GM19468 (cell line): Measurements from ENCODE around the gene RBM47.
"Not testable (repeated sequence)": the region's sequence is repeated elsewhere in the genome, so short reads cannot be mapped to it uniquely, and the experiment has no call there.

Source experiments
- ATAC-seq: cut with Tn5 transposase; IDR thresholded peaks from one replicate; pipeline ENCODE4 v1.9.1; 2021; ENCODE audit warnings: mild to moderate bottlenecking, moderate library complexity, moderate number of reproducible peaks; ENCODE audit not compliant: unreplicated experiment; ENCODE audit errors: extremely low read depth

RBM47 gene

DNA sequence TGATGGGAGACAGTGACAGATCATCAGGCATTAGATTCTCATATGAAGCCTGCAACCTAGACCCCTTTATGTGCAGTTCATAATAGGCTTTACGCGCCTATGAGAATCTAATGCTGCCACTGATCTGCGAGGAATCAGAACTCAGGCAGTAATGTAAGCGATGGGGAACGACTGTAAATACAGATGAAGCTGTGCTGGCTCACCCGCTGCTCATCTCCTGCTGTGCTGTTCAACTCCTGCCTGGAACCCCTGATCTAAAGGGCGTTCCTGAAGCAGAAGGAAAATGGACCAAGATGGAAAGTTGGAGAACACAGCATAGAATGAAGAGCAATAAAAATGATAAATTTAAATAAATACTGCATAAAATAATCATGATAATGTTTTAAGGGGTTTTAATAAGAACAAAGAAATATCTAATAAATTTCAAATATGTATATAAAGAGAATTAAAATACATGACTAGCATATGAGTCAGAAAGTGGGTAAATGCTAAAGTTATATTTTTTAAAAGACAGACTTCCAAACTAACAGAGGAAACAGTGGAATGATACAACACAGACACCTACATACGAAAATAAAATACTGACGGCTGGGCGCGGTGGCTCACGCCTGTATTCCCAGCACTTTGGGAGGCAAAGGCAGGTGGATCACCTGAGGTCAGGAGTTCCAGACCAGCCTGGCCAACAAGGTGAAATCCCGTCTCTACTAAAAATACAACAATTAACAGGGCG lies 59.2 kb downstream of the RBM47 start:
- ATAC-seq: no peak

DNA sequence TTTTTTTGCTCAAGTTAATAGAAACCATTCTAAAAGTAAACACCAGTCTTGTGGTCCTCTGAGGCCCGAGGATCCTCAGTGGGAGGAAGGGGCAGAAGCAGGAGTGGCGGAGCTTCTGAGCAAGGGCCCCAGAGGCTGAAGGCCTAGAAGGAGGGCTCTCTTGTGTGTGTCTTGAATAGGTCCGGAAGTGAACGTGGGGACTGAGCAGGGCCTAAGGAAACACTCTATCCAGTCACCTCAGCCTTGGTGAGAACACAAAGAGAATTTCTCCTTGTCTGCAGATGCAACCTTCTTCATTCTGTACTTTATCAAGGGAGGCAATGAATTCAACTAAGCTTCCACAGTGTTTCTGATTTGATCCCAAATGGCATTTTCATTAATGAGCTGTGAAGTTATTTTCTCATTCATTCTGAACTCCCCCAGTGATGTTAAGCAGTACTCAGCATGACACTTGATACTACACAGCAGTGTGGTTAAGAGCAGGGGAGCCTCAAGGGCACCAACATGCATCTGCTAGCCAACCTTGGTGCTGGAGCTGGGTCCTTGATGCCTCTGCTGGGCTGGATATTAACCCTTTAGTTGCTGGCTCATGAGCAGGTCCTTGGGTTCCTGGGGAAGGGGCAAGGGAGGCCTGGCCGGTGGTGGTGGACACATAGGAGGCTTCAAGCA lies 64.7 kb downstream of the RBM47 start:
- no peak for ATAC-seq

DNA sequence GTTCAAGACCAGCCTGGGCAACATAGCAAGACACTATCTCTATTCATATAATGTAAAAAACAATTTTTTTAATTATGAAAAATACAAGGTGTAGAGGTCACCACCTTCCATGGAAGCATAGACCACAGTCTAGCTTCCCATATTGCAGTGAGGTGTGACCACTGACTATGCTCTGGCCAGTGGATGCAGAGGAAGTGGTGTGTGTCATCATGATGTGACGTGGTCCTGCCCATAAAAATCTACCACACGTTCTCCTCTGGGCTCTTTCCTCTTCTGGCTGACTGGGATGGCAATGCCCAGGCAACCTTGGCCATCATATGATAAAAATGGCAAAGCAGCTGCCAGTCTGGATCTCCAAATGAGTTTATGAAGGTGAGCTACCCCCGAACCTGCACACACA lies 65.7 kb downstream of the RBM47 start:
- no peak for ATAC-seq

DNA sequence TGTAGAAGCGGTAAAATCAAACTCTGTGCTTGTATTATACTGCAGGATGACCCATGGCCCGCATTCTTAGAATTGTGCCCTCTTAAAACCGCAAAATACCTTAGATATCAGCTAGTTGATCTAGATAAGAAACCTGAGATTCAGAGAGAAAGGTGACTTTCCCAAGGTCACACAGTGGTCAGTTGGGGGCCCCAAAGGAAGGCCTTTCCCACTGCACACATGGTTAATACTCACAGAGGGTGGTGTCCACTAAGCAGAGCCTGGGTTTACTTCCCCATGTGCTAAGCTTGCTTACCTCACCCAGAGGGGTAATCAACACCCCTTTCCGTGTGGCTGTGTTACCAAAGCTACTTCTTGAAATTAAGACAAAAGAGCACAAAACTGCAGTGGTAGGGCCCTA lies 66.3 kb downstream of the RBM47 start:
- ATAC-seq: no peak

DNA sequence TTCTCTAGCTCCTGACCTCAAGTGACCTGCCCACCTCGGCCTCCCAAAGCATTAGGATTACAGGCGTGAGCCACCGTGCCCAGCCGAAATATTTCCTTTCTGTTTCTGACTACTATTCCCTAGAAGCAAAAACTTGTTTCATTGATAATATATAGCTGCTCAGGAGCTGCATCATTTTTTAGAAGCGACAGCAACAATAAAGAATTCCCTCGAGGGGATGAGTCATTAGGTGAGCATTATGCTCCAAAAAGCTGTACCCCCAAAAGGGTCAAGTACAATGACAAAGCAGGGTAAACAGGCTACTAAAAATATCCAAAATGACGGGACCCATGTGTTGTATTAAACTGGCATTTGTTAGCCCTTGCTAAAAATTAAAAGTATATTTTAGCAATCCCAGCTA lies 67.0 kb downstream of the RBM47 start:
- no peak for ATAC-seq

DNA sequence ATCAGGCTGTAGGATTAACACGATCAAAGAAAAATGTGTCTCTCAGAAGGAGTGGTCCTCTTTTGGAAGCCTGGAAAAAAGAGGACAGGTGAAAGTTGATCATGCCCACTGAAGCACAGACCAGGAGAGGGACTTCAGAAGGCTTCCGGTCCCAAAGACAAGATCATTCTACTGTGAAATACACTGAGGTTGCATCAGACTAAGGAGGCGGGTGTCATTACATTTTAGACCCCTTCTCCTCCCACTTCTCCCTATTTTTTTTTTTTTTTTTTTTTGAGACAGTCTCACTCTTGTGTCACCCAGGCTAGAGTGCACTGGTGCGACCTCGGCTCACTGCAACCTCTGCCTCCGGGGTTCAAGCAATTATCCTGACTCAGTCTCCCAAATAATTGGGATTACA lies 67.5 kb downstream of the RBM47 start:
- ATAC-seq: no peak

DNA sequence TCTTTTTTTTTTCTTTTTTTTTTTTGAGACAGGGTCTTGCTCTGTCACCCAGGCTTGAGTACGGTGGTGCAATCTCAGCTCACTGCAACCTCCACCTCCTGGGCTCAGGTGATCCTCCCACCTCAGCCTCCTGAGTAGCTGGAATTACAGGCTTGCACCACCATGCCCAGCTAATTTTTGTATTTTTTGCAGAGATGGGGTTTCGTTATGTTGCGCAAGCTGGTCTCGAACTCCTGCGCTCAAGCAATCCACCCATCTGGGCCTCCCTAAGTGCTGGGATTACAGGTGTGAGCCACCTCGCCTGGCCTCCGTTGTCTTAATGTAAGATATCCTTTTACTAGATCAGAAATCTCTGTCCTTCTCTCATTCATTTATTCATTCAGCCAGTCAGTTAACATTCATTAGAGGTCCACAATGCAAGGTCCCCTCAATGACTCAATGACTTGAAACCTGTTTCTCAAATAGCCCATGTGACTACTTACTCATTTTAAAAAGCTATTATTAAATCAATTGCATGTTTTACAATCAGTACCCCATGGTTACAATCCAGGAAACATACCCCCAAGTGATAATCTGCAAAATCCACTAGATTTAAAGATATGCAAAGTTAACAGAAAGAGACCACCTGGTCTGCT lies 68.0 kb downstream of the RBM47 start:
- not testable (repeated sequence) for ATAC-seq

DNA sequence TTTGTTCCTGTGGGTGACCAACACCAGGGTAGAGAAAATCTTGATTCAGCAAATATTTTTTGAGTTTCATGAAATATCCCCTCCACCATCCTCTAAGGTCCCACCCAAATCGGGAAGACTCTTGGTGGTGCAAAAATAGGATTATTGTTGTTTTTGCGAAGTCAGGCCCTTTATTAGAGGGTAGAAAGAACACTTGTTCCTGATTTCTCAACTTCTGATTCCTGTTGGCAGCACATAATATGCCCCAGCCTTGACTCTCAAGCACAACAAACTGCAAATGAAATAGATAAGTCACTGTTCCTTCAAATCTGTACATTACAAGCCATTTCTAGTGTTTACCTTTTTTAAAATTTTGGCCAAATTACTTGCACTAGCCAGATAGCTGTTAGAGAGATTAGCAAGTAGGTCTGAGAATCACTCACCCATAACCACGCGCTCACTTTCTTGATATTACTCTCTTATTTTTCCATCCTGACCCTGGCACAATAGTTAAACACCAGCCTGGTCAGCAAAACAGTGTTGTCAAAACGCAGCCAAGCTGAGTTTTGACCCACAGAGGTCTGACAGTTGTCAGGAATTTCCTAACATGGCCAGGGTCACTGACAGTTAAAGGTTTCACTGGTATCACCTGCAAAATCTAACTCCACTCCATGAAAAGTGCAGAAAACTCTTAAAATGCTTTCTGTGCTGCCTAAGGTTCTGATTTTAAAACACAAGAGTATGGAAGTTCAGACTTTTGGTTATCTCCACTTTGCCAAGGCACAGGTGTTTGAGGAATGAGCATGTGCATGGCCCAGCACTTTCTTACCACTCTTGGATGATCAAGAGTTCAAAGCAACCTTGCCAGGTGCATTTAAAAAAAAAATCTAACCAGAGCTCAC lies 69.8 kb downstream of the RBM47 start:
- ATAC-seq: no peak

DNA sequence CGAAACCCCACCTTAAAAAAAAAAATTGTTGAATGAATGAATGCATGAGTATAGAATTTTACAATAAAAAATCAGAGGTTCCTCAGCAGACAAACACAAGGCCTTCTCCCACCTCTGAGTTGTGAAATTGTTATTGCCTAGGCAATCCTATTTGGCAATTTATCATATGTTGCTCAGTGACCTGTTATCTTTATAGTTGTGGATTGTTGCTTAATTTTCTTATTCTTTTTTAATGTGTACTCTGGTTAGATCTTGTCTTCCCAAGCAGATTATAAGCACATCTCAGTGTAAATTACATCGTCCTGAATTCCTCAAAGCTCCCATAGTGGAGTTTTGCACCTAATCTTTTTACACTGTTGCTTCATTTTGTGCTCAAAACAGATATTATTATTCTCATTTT lies 71.9 kb downstream of the RBM47 start:
- no peak for ATAC-seq

DNA sequence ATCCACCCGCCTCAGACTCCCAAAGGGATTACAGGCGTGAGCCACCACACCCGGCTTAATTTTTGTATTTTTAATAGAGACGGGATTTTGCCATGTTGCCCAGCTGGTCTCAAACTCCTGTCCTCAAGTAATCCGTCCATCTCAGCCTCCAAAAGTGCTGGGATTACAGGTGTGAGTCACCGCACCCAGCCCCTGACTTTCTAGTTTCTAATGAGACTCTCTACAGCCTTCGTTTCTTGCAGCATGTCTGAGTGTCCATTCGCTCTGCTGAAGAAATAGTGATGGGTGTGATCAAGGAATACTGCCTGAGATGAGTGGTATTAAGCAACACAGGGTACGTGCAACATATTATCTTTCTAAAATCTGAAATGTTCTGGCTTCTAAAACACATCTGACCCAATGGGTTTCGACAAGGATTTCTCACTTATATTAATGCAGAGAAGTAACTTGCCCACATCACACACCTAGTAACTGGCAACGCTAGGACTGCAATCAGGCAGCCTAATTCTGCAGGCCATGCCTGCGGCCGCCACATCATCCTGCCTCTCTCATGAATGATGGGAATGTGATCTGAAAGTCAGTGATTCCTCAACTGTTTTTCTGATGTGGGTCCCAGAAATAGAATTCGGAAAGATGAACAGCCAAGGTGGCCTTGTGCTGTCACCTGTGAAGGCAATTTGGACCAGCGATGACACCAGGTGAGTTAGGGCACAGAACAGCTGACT lies 74.3 kb downstream of the RBM47 start:
- no peak for ATAC-seq

DNA sequence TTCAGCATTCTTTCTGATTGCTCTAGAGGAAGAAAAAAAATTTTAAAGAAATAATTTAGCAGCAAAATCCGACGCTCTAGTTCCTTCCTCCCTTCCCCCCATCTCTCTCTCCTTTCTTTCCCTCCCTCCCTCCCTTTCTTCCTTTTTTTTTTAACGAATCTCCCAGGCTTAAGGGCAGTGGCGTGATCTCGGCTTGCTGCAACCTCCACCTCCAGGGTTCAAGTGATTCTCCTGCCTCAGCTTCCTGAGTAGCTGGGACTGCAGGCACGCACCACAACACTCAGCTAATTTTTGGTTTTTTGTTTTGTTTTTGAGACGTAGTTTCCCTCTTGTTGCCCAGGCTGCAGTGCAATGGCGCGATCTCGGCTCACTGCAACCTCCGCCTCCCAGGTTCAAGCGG lies 75.0 kb downstream of the RBM47 start:
- not testable (repeated sequence) for ATAC-seq

DNA sequence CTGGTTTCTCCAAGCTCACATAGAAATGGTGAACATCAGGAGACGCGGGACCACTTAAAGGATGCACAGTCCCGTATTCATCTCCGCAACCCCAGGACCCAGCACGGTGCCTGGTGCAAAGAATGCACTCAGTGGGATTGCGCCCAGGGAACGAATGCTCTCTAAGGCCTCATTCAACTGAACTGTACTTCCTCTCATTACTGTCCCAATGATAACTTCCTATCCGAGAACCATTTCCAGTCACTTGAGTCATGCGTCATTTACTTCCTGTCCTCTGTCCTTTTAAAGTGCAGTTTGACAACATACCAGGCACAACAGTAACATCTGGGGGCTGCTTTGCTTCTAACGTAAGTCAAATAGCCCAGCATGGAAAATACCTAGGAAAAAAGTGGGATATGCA lies 75.7 kb downstream of the RBM47 start:
- ATAC-seq: no peak

DNA sequence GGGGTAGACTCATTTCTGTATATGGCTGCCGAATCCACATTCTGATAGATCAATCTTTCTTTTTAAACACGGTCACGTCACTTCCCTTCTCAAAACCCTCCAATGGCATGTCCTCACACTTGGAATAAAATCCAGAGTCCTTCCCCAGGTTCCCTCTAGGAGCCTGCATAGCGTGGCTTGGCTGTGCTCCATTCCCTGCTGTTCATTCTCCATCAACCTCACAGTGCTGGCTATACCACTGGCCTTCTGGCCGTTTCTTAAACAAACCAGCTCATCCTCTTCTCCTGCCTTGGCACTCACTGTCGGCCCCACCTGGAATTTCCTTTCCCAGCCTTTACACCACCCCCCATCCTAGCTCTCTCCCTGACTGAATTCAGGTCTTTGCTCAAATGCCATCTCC lies 77.1 kb downstream of the RBM47 start:
- ATAC-seq: no peak

DNA sequence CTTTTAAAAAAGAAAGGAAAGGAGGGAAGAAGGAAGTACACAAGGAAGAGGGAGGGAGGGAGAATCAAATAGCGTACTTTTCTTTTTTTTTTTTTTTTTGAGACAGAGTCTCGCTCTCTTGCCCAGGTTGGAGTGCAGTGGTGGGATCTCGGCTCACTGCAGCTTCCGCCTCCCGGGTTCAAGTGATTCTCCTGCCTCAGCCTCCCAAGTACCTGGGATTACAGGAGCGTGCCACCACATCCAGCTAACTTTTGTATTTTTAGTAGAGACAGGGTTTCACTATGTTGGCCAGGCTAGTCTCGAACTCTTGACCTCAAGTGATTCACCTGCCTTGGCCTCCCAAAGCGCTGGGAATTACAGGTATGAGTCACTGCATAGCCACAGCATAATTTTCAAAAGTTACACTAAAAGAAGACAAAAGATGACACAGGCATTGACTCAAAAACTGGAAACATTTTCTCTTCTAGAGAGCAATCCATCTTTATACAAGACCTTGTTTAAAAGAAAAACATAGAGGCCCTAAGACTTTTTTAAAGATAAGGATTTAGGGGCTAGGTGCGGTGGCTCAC lies 78.0 kb downstream of the RBM47 start:
- not testable (repeated sequence) for ATAC-seq

DNA sequence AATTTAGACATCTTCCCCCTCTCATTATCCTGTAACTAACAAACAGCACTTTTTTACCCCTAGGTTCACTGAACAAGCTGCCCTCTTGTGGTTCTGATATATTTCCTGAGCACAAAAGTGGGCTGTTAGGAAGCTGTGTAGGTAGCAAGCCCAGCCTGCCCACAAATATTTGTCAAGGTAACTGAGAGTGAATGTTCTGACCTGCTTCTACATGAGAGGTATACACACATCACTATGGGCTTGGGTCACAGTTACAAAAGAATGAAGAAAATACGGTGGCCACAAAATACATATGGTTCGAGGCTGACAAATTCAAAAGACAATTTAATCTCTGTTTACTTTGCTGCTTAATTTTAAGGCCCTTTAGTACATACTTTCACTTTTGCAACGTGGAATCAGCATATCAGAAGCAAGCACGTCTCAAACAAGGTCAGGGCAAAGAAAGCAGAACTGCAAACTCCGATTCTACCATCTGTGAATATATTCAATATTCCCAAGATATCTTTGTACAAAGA lies 78.7 kb downstream of the RBM47 start:
- peak; percentile 59 for ATAC-seq

DNA sequence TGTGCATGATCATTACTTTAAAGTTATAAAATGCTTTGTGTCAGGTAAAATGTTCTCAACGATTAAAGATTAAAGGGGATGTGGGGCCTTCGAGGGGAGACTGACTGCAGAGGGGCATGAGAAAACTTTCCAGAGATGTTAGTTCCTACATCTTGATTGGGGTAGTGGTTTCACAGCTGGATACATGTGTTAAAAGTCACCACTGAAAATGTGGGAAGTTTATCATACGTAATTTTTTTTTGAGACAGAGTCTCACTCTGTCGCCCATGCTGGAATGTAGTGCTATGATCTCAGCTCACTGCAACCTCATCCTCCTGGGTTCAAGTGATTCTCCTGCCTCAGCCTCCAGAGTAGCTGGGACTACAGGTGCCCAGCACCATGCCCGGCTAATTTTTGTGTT lies 79.5 kb downstream of the RBM47 start:
- no peak for ATAC-seq

DNA sequence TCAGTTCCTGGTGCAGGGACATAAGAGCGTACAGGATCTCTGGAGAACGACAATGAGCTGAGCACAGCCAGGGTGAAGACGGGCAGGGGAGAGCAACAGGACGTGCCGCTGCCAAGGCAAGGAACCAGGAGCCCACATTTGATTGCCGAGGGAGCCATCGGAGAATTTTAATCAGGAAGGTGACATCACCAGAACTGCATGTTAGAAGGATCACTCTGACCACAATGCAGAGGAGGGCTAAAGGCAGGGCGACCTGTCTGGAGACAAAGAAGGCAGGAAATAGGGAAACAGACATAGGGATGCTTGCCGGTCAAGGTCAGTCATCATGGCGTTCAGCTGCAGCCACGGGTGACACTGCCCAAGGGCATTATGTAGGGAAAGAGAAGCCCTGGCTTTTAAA lies 81.4 kb downstream of the RBM47 start:
- no peak for ATAC-seq

DNA sequence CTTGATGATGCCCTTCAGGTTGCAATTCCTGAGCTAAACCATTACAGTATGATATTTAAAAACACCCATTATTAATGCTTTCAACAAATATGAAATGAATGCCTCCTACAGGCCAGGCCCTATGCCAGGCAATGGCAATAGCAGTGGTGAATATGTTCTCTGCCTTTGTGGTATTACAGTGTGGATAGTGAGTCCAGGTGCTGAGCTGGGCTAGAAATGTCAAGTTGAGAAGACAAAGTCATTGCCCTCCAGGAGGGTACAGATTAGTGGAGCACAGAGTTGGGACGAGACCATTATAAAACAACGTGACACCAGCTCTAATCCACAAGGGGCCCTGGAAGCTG lies 81.9 kb downstream of the RBM47 start:
- ATAC-seq: no peak

DNA sequence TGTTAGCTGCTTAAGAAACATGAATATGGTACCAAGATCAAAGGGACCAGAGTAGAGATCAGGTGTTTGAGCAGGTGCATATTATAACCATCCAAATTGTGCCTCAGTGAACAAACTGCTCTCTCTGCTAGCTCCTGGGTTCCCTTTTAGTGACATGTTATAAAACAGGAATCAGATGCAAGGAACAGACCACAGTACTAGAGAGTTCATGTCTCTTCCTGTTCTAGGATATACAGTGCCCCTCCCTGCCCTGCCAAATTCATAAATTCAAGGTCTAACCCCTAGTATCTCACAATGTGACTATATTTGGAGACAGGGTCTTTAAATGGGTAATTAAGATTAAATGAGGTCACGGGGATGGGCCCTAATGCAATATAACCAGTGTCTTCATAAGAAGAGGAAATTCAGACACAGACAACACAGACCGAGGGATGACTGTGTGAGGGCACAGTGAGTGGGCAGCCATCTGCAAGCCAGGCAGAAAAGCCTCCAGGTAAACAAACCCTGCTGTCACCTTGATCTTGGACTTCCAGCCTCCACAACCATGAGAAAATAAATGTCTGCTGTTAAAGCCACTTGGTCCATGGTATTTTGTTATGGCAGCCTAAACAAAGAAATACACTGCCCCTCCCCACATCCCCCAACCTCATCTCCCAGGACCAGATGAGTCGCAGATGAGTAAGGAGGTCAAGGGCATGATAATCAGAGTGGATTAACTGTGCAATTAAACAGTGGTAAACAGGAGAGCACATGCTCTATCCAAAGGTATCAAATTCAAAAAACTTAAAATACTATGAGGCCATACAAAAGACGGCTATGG lies 82.5 kb downstream of the RBM47 start:
- ATAC-seq: no peak
